Measurements from ENCODE around the gene YIF1A.
"Not testable (repeated sequence)": the region's sequence is repeated elsewhere in the genome, so short reads cannot be mapped to it uniquely, and the experiment has no call there.

The YIF1A gene

GRCh38 chr11:66267379-66268243, 21.3 kb downstream of the YIF1A start:
- DNase-seq = peak; percentile 78 to 89

DNA sequence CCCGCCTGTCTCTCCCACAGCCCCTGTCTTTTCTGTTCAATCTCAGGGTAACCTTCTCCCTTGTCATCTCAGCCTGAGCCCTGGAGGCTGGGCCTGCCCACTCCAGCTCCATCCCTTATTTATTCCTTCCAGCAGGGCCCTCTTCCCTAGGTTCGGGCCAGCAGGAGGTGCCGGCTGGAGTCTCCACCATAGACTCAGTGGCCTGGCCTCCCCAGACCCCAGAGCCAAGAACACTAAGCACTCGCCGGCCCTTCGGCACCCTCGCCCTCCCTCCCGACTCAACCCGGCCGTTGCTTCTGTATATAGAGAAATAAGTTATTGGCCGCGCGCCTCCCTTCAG, 21.9 kb downstream of the YIF1A start:
- DNase-seq = no peak

GRCh38 chr11:66266378-66267038, 22.4 kb downstream of the YIF1A start:
- no peak for DNase-seq

DNA sequence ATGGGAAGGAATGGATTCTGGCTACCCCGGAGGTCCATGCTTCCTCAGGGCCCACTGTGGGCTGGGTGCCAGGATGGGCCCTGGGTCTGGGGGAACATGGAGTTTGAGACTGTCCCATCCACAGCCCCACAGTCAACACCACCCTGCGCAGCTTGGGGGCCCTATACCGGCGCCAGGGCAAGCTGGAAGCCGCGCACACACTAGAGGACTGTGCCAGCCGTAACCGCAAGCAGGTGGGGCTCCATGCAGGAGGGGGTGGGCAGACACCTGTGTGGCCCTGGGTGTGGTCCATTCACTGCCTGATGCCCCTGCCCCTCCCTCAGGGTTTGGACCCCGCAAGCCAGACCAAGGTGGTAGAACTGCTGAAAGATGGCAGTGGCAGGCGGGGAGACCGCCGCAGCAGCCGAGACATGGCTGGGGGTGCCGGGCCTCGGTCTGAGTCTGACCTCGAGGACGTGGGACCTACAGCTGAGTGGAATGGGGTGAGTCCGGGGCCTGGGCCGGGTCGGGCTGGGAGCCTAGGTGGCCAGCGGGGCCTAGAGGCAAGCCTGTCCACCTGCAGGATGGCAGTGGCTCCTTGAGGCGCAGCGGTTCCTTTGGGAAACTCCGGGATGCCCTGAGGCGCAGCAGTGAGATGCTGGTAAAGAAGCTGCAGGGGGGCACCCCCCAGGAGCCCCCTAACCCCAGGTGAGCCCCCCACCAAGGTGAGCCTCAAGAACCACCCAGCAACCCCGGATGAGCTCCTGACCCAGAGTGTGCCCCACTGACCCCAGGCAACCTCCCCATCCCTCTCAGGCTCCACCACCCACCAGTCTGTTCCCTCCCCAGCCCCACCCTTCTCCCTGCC, 23.2 kb downstream of the YIF1A start:
- DNase-seq = no peak

DNA sequence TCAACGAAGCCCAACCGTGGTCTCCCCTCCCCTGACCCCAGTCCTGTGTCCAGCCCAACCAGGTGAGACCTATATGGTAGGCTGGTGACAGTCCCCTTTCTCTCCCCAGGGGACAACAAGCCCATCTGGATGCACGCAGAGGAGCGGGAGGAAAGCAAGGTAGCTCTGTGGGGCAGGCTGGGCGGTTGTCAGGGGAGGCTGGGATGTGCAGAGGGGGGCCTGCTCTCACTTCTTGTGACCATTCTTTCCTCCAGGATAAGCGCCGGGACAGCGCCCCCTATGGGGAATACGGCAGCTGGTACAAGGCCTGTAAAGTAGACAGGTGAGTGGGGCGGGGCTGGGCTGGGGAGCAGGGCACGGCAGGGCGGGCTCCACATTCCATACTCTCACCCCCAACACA, 24.0 kb downstream of the YIF1A start:
- peak in 1 of 2 experiments; percentile 30 for DNase-seq

GRCh38 chr11:66264383-66264782, 24.6 kb downstream of the YIF1A start:
- DNase-seq = no peak

GRCh38 chr11:66263785-66264184, 25.2 kb downstream of the YIF1A start:
- DNase-seq = no peak

DNA sequence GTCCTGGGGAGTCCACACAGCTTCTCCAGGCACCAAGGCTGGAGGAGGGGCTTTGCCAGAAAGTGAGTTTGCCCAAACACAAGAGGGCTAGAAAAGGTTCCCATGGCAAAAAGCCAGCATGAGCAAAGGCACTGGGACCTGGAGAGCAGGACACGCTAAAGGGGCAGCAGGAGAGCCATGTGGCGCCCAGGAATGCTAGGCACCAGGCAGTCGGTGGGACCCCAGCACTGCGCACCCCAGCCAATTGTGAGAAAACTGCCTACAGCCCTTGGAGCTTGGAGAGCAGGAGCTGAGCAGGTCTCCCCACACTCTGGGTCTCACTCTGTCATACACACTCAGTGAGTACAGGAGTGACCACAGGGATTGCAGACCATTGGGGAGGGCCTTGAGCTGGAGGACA, 25.7 kb downstream of the YIF1A start:
- DNase-seq = no peak

GRCh38 chr11:66262696-66263095, 26.2 kb downstream of the YIF1A start:
- no peak for DNase-seq

DNA sequence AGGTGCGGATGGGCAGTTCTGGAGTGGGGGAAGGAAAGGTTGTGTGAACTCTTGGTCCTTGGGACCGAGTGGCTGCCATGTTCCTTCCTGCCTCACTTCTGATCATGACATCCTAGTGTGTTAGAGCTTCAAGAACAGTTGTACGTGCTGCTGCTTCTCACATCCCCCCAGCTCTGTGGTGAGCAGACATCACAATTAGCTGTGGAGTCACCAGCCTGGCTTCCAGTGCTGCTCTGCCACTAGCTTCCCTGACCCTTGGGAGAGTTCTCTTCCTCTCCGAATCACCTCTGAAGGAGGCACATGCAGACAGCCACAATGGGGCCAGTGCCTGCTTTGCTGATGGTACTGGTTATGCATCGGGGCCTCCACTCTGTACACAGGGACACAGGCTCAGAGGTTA, 26.8 kb downstream of the YIF1A start:
- no peak for DNase-seq

- DNase-seq = no peak
These were observed 27.4 kb downstream of the YIF1A start for GRCh38 chr11:66261578-66261977.

- no peak for DNase-seq
These were observed 29.0 kb downstream of the YIF1A start for GRCh38 chr11:66259956-66260355.

DNA sequence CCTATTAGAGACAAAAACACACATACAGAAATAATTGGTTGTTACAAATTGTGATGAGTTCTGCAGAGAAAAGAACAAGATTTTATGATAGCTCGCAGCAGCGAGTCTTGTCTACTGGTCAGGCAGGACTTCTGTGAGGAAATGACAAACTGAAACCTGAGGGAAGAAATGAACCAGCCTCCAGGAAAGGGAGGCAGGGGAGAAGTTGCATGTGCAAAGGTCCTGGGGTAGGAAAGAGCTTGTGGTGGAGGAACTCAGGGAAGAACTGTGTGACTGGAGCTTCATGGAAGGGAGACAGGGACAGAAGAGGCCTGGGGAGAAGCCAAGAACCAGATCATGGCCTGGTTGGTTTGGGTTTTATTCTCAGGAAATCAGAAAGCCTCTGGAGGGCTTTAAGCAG, 29.7 kb downstream of the YIF1A start:
- DNase-seq = no peak

- DNase-seq = no peak
These were observed 30.5 kb downstream of the YIF1A start for GRCh38 chr11:66258473-66258893.

- not testable (repeated sequence) for DNase-seq
These were observed 35.9 kb downstream of the YIF1A start for GRCh38 chr11:66253081-66253480.

- DNase-seq = no peak
These were observed 37.1 kb downstream of the YIF1A start for GRCh38 chr11:66251809-66252208.

DNA sequence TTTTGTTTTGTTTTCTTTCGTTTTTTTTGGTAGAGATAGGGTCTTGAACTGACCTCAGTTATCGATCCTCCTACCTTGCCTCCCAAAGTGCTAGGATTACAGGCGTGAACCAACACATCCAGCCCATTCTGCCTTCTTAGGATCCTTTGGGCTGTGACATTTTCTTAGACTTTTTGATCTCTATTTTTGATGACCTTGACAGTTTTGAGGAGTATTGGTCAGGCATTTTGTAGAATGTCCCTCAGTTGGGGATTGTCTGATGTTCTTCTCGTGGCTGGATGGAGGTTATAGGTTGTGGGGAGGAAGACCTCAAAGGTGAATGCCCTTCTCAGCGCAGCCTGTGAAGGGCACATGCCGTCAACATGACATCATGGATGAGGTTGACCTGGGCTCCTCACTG, 40.0 kb downstream of the YIF1A start:
- no peak for DNase-seq

GRCh38 chr11:66247801-66248200, 41.1 kb downstream of the YIF1A start:
- no peak for DNase-seq

DNA sequence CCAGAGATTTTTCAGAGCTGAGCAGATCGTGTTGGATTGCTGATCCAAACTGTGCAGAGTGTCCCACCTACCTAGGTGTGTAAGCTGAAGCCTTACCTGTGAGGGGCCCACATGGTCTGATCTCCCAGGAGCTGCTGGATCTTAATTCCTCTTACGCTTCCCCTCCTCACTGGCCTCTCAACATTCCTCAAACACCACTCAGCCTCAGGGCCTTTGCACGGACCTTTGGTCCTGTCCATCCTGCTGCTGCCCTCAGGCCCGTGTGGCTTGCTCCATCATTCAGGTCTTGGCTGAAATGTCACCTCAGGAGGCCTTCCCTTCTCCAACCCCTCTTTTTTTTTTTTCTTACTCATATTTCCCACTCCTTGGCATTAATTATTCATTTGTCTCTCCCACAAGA, 41.6 kb downstream of the YIF1A start:
- DNase-seq = no peak

GRCh38 chr11:66243782-66244535, 45.0 kb downstream of the YIF1A start:
- no peak for DNase-seq

DNA sequence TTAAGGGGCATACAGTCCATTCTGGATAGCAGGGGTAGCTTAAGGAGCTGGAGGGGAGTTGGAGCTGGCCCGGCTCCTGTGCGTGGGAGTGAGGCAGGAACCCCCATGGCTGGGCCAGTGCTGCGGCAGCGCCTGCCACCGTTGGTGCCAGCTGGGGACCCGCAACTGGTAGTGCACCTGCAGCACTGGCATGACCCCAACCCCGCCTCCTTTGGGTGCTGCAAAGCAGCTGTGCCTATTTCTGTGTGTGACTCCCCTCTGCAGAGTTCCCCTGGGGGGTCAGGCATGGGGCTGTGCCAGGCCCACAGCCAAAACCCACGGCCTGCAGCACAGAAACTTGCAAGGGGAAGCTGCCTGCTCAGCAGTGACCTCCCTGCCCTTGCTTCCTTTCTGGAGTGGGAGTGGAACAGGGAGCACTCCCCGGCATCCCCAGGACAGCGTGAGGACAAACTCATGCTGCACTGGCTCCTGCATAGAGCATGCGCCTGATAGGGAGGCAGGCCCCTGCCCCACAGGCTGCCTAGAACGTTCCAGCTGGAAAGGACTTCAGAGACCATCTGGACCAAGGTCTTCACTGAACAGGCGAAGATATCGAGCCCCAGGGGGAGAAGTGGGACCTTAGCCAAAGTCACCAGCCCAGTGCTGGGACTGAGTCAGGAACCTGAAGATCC, 46.7 kb downstream of the YIF1A start:
- DNase-seq = no peak

- DNase-seq = no peak
These were observed 48.2 kb downstream of the YIF1A start for GRCh38 chr11:66240781-66241136.

All from stimulated activated CD4-positive, alpha-beta T cell treated with anti-CD3 and anti-CD28 coated beads, Interleukin-4, amount 100 ng/mL, for 4 hours (primary cell).